Subcutaneous adipose tissue (tissue), 4 donors: ENCODE measurements around the gene CCDC83. TPM values are rescaled to one million over a fixed set of nuclear protein-coding genes. Genes with fewer than 3 reads are reported as not detected.

ENCODE experiments used
- CTCF ChIP-seq: fragments of 450-650 bp; IDR thresholded peaks from one replicate; pipeline ENCODE4 v1.5.1; 2016; ENCODE audit warnings: low read depth, mild to moderate bottlenecking, control low read depth, antibody characterized with exemption, moderate library complexity
- total RNA-seq, 4 donors: library from RNA; depleted of rRNA; stranded (reverse); fragments of >200 nt; gene quantifications; one replicate each; pipeline ENCODE4 v1.1.0, GENCODE V29; 2016

Gene CCDC83
- total RNA-seq, 4 donors from 2014 or later = not detected

GRCh38 chr11:85937835-85938234 is 82.7 kb downstream of the CCDC83 start:
- no peak for TF ChIP-seq CTCF

- no peak for TF ChIP-seq CTCF
Measured at GRCh38 chr11:85939099-85940015, 84.2 kb downstream of the CCDC83 start.

GRCh38 chr11:85941380-85941973 is 86.3 kb downstream of the CCDC83 start:
- TF ChIP-seq CTCF = no peak

- no peak for TF ChIP-seq CTCF
Measured at GRCh38 chr11:85945296-85945695, 90.1 kb downstream of the CCDC83 start.

GRCh38 chr11:85945788-85946187 is 90.6 kb downstream of the CCDC83 start:
- TF ChIP-seq CTCF = no peak

DNA sequence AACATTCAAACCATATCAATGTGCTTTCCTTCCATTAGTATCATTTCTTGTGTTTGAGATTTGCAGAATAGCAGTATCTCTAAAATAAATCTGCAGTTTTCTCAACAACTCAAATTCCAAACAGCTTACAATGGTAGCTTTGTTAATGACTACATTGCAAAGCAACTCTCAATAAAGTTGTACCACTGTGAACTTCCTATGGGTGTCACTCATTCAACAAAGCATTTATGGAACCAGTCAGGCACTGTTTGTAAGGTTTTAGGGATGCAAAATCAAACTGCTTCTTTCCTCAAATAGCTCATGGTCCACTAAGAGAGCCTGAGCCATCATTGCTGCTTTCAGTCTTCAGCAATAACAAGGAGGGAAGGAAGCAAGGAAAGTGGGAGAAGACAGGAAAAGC is 91.0 kb downstream of the CCDC83 start:
- TF ChIP-seq CTCF = no peak
